Measurements from ENCODE around the gene RNF2.
"Not testable (repeated sequence)": the region's sequence is repeated elsewhere in the genome, so short reads cannot be mapped to it uniquely, and the experiment has no call there.

Gene RNF2

DNA sequence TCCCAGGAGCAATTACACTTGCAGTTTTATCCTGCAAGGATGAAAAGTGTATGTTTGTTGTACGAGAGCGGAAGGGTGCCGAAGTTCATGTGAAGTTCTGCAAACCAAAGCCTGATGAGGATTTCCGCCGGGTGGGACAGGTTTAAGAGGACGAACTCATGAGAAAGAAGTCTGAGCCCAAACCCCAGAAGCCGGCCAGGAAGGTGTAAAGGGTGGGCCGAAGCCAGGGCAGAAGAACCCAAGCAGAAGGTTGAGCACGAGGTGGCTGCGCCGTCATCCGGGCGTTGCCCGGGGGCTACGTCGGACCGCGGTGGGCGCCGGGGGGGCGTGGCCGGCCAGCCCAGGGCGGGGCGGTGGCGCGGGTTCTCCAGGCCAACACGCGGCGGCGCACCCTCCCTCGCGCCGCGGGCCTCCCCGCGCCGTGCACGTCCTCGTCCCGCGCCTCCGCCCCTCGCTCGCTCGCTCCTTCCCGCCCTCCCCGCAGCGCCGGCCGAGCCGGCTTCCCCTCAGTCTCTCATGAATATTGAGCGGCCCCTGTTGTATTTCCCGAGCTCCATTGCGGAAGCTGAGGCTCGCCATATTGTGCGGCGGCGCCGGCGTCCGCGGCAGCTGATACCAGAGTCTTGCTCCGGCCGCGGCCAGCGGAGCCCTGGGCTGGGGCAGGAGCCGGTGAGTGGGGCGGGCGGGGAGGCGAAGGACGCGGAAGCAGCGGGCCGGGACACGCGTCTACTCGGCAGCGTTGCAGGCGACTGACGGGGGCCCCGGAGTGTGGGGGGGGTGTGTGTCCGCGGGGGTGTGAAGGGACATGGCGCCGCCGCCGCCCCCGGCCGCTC, at the start of gene RNF2:
Gene RNF2, plus strand, starts transcription at position 578 of the 833 bp plus-strand sequence. CDS start 41,996 bp downstream, outside the sequence.
- peak; percentile 79 for DNase-seq (ENCODE audit: low read depth)

DNA sequence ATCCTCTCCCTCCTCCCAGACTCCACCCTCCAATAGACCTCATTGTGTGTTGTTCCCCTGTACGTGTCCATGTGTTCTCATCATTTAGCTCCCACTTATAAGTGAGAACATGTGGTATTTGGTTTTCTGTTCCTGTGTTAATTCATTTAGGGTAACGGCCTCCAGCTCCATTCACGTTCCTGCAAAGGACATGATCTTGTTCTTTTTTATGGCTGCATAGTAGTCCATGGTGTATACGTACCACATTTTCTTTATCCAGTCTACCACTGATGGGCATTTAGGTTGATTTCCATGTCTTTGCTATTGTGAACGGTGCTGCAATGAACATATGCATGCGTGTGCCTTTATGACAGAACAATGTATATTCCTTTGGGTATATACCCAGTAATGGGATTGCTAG, 45.4 kb upstream of the RNF2 start:
- DNase-seq (ENCODE audit: low read depth), result not testable (repeated sequence)

- DNase-seq (ENCODE audit: low read depth), result not testable (repeated sequence)
Measured at GRCh38 chr1:185001312-185001880, 44.0 kb upstream of the RNF2 start.

GRCh38 chr1:185008838-185009237, 36.5 kb upstream of the RNF2 start:
- DNase-seq (ENCODE audit: low read depth), result no peak

DNA sequence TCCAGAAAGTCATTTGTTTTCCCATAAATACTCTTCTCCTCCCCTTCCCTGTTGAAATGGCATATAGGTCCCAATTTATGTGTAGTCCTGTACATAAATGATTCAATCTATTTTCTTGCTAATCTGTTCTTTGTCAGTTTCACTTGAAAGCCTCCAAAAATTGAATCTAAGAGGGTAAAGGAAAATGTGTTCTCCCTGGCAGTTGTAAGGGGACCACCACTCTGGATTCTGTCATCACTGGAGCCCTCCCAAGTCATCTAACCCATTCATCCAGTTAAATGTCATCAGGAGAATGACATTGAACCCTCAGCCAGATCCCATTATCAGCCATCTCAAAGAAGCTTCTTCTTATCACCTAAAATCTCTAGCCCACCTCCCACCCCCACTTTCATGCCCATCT, 35.0 kb upstream of the RNF2 start:
- DNase-seq (ENCODE audit: low read depth), result no peak

DNA sequence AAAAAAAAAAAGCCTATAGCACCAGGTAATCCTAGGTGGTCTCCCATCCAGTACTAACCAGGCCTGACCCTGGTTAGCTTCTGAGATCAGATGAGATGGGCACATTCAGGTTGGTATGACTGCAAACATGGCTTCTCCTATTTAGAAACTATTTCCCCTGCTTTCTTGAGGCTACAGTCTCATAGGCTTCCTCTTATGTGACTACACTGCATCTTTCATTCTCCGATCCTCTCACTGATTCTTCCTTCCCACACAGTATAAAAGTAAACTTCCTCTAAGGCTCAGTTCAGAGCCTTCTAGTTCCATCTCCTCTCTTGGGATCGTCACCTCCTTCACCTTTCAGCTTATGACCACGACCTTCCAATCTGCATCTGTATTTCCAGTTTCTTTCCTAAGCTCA, 30.4 kb upstream of the RNF2 start:
- no peak for DNase-seq (ENCODE audit: low read depth)

DNA sequence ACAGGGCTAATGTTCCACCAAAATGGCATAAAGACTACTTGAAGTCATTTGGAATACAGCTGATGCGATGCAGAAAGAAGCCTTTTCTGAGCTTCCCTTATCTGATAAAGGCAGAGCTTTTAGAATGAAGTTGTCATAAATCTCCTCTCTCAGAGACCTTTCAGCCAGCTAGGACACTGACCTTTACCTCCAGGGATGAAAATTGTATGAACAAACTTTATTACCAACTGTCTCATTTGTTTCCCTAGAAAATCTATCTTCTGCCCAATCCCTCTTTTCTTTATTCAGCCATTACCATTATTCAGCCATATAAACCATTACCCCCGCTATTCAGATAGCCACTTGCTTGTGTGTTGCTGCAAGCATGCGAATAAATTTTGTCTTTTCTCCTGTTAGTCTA, 29.7 kb upstream of the RNF2 start:
- peak; percentile 1 for DNase-seq (ENCODE audit: low read depth)

DNA sequence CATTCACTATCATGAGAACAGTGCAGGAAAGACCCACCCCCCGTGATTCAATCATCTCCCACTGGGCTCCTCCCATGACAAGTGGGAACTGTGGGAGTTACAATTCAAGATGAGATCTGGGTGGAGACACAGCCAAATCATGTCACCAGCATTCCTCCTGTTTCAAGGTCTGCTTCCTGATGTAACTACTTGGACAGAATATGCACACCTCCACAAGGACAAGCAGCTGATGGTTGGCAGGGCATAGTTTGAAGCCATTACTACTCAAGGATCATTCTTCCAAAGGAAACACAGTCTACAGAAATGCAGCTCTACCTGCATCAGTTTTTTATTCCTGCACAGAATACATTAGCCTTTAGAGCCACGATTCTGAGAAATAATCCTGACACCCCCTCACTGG, 28.5 kb upstream of the RNF2 start:
- DNase-seq (ENCODE audit: low read depth), result peak; percentile 12

DNA sequence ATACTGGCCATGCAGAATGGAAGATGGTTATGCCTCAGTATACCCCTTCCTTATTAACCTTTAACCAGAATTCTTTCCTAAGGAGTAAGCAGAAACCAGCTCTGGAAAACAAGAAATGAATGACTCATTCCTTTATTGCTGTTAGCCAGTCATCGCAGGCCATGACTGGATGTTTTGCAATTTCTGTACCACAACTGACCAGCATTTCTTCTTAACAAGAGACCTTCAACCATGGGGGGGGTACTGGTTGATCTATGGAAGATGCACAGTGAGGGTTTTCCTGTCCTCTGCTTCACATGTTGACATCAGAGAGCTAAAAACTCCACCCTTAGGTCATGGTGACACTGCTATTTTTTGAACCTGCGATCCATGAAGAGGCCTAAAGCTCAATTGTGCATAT, 28.0 kb upstream of the RNF2 start:
- DNase-seq (ENCODE audit: low read depth), result peak; percentile 93

DNA sequence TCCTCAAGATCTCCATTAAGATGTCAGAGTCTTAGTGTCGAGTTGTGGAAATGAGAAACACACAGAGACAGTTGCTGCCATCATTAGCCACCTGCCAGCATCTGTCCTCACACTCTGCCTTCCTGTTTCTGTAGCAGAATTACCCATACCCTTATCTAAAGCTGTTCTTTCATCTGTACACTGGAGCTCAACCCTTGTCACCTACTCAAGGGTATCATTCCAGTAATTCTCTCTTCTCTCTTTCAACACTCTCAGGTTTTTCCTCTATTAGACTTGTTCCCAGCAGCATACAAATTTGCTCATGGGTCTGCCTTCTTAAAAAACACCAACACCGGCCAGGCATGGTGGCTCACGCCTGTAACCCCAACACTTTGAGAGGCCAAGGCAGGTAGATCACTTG, 27.4 kb upstream of the RNF2 start:
- no peak for DNase-seq (ENCODE audit: low read depth)

DNA sequence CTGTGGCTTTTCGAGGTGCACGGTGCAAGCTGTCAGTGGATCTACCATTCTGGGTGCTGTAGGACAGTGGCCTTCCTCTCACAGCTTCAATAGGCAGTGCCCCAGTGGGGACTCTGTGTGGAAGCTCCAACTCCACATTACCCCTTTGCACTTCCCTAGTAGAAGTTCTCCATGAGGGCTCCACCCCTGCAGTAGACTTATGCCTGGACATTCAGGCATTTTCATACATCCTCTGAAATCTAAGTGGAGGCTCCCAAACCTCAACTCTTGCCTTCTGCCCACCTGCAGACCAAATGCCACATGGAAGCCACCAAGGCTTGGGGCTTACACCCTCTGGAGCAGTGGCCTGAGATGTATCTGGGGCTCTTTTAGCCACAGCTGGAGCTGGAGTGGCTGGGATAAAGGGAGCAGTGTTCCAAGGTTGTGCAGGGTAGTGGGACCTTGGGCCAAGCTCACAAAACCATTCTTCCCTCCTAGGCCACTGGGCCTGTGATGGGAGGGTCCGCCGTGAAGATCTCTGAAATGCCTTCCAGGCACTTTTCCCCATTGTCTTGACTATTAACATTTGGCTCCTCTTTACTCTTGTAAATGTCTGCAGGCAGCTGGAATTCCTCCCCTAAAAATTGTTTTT, 18.0 kb upstream of the RNF2 start:
- no peak for DNase-seq (ENCODE audit: low read depth)

DNA sequence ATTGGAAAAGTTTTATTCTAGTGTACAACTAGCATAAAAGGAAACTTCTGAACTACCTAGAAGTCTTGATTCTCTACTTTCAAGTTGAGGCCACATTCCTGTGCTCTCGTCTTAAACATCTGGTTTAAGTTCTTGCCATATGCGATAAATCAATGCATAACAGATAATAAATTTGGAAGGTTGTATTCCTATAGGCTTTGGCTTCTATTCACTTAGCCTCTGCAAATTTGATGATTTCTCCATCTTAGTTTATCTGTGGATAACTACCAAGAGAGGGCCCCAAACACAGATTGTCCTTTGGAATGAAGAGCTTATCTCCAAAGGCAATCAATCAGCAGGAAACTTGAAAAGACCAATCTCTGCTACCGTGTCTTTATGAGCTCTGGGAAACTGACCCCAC, 11.7 kb upstream of the RNF2 start:
- no peak for DNase-seq (ENCODE audit: low read depth)

DNA sequence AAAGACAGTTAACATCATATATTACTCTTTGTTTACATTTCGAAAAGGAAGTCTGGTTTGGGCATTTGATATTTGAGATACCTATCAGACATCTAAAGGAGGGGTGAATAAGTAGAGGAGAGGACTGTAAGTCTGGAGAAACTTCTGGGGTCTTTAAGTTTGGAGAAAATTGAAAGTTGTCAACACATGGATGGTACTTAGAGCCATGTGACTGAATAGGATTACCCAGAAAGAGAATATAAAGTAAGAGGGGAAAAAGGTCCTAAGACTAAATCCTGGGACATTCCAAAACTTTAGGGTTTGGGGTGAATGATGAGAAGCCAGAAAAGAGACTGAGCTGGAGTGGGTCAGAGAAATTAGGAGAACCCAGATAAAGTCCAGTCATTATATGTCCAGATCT, 10.1 kb upstream of the RNF2 start:
- DNase-seq (ENCODE audit: low read depth), result no peak

GRCh38 chr1:185038813-185039376, 6.5 kb upstream of the RNF2 start:
- DNase-seq (ENCODE audit: low read depth), result no peak

GRCh38 chr1:185039726-185040407, 5.5 kb upstream of the RNF2 start:
- DNase-seq (ENCODE audit: low read depth), result no peak

DNA sequence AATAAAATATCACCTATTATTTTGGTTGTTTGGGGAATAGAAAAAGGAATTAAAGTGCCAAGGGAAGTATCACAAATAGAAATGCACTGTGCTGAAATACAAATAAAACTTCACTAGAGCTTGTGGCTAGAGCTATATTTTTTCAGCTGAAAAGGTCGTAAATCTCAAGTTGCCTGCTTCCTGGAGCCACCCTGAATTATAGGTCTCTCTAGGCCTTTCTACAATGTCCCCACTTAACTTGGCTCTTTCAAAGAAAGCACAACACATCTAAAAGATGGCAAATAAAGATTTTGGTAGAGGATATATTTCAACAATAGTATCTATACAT, 5.0 kb upstream of the RNF2 start:
- DNase-seq (ENCODE audit: low read depth), result no peak

DNA sequence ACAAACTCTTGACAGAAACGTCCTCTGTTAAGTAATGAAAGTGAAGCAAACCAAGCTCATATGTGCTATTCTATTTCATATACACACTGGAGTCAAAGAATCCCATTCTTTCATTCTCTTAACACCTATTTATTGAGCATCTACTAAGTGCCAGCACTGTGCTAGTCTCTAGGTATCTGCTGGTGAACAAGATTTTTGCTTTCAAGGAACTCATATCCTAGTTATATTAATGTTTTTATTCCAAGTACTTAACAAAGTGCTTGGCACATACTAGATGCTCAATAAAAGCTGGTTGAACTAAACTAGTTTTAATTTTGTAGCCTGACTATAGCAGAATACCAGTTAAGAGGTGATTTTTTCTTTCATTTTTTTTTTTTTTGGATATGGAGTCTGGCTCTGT, 3.6 kb upstream of the RNF2 start:
- DNase-seq (ENCODE audit: low read depth), result no peak

DNA sequence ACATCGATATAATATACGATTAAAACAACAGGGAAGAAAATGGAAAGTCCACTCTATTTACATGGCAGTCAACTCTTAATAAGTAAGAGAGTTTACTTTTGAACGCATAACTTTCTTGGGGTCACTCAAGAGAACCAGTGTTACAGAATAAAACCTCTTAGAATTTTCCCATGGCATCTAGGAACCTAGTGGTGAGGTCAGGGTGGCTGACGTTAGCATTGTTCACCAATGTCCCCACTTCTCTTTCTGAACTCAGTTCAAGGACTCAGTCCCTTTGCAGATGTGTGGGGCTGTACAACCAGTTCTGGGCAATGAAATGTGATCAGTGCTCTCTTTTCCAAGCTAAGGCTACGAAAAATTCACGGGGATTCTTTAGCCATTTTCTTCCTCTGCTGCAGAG, 2.6 kb upstream of the RNF2 start:
- DNase-seq (ENCODE audit: low read depth), result no peak

DNA sequence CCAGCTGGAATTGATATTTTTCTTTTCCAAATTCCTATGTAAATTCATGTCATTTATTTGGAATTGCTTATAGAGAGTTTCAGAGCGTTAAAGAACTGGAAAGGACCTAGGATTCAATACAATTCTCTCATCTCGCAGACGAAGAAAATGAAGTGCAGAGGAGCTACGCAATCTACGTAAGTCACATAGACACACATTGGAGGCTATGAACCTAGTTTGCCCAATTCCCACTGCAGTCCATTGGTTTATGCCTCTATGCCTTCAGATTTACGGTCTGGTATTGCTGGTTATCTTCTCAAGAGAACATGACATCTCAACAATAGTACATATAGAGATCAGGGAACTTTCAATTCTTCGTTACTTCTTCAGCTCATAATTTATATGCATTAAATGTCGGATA, 971 bp upstream of the RNF2 start:
- no peak for DNase-seq (ENCODE audit: low read depth)

GRCh38 chr1:185045814-185046492, 595 bp downstream of the RNF2 start:
- peak; percentile 48 for DNase-seq (ENCODE audit: low read depth)

DNA sequence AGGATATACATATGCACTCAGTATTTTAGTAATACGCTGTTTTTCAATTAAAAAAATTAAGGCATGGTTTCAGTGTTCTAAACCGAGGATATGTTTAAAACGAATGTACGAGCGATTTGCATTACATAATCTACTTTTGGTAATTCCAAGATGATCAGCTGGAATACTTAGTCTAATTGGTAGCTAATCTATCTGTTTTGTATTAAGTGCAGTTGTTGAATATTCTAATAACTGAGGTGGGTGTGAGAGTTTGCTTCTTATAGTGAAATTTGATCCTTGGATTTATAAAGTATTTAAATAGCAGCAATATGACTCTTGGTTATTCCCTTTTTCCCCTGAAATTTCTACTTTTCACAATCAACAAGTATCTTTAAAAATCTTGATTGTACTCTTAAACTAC, 1.3 kb downstream of the RNF2 start:
- no peak for DNase-seq (ENCODE audit: low read depth)

- no peak for DNase-seq (ENCODE audit: low read depth)
Measured at GRCh38 chr1:185049670-185050069, 4.3 kb downstream of the RNF2 start.
